Measurements from ENCODE around the gene CDADC1.
"Not testable (repeated sequence)": the region's sequence is repeated elsewhere in the genome, so short reads cannot be mapped to it uniquely, and the experiment has no call there.

Gene CDADC1

GRCh38 chr13:49319951-49320350 lies 72.2 kb downstream of the CDADC1 start:
- DNase-seq, result no peak

- no peak for DNase-seq
These were observed 73.2 kb downstream of the CDADC1 start for GRCh38 chr13:49320975-49321374.

- no peak for DNase-seq
These were observed 75.0 kb downstream of the CDADC1 start for GRCh38 chr13:49322702-49323101.

GRCh38 chr13:49323344-49323743 lies 75.6 kb downstream of the CDADC1 start:
- no peak for DNase-seq

- no peak for DNase-seq
These were observed 78.6 kb downstream of the CDADC1 start for GRCh38 chr13:49326222-49326917.

GRCh38 chr13:49327145-49327544 lies 79.4 kb downstream of the CDADC1 start:
- DNase-seq, result not testable (repeated sequence)

GRCh38 chr13:49329831-49330545 lies 82.3 kb downstream of the CDADC1 start:
- no peak for DNase-seq

GRCh38 chr13:49330546-49330864 lies 82.8 kb downstream of the CDADC1 start:
- DNase-seq, result no peak

- no peak for DNase-seq
These were observed 88.9 kb downstream of the CDADC1 start for GRCh38 chr13:49336655-49337054.

- DNase-seq, result no peak
These were observed 92.4 kb downstream of the CDADC1 start for GRCh38 chr13:49340161-49340560.

- DNase-seq, result no peak
These were observed 93.8 kb downstream of the CDADC1 start for GRCh38 chr13:49341517-49341916.

GRCh38 chr13:49341941-49342340 lies 94.2 kb downstream of the CDADC1 start:
- no peak for DNase-seq

- DNase-seq, result no peak
These were observed 94.7 kb downstream of the CDADC1 start for GRCh38 chr13:49342454-49342853.

Data from NCI-H2081 treated with DMSO at 0.1 percent for 48 hours (cell line).